Raji (cell line): Measurements from ENCODE around the gene OGFOD3.

Experiments used
- POLR2A ChIP-seq: IDR thresholded peaks from 2 replicates; pipeline ENCODE4 v1.6.1; 2011; ENCODE audit warnings: low read depth, low read length, control low read depth; ENCODE audit not compliant: insufficient read depth

OGFOD3 gene

DNA sequence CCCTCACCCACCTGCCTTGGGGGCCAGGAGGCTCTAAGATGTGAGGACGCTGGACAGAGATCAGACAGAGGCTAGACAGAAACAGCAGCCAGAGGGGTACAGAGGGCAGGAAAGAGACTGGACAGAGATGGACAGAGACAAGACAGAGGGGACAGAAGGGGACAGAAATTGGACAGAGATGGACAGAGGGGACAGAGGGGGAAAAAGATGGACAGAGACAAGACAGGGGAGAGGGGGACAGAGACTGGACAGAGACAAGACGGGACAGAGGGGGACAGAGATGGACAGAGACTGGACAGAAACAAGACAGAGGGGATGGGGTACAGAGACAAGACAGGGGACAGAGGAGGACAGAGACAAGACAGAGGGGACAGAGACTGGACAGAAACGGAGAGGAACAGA is 30.7 kb downstream of the OGFOD3 start:
- TF ChIP-seq POLR2A: no peak

DNA sequence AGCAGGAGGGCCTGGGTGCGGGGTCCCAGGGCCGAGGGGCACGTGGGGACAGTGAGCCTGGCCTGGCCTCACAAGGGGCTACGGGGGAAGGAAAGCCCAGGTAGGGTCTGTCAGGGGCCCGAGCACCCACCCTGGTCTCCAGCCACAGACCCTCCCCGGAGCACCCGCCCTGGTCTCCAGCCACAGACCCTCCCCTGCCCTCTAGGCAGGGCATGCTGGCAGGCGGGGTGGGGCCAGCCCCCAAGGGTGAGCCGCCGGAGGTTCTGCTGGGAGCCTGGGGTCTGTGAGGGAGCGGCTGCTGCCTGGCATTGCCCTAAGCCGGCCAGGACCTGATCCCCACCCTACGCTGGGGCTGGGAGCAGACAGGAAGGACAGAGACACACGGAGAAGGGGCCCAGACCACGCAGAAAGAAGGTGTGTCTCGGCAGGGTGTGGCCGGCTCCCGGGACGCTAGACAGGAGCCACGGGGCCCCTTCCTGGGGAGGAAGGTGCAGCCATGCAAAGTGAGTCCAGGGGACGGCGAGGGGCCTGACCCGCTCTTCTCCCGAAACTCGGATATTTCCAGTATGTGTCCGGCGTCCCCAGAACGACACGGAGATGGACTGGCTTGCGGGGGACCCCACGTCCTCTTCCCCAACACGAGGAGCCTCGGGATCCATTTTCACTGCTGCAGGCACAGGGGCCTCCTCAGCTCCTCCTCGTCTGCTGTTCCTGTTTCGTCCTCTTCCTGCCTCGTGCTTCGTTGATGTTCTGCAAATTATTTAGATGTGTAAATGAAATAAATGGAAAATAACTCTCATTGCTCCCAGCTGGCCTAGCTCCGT is 31.3 kb downstream of the OGFOD3 start:
- TF ChIP-seq POLR2A: no peak

DNA sequence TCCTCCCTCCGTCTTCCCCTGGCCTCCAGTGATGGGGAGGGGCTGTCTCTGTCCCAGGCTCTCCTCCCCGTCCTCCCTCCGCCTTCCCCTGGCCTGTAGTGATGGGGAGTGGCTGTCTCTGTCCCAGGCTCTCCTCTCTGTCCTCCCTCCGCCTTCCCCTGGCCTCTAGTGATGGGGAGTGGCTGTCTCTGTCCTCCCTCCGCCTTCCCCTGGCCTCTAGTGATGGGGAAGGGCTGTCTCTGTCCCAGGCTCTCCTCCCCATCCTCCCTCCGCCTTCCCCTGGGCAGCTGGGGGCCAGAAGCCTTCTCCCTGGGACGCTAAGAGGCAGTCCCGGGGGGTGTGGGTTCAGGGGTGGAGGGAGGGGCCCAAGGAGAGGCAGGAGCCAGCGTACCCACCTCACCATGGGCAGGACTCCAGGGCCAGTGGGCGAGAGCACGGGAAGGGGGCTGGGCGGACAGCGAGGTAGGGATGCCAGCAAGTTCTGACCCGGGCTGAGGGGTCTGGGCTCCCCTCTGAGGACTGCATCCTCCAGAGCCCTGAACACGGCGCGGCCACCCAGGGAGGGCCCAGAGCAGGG is 32.0 kb downstream of the OGFOD3 start:
- TF ChIP-seq POLR2A: no peak

DNA sequence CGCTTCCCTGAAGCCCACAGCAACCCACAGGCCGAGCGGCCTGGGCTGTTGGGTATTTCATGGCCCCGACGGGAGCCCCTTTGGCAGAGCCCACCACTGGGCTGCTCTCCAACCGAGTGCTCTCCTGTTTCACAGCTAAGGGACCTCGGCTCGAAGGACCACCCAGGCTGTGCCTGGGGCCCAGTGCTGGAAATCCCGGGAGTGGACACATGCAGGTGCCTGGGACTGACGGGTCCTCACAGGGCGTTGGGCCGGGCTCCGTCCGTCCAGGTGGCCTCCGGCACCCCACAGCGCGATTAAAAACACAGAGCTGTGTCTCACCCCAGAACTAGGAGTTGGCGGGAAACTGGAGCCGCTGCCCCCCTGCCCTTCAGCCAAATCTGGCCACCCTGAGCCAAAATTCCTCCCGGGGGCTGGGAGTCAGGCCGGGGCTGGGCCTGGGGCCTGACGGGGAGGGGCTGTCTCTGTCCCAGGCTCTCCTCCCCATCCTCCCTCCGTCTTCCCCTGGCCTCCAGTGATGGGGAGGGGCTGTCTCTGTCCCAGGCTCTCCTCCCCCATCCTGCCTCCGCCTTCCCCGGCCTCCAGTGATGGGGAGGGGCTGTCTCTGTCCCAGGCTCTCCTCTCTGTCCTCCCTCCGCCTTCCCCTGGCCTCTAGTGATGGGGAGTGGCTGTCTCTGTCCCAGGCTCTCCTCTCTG is 32.7 kb downstream of the OGFOD3 start:
- no peak for TF ChIP-seq POLR2A

DNA sequence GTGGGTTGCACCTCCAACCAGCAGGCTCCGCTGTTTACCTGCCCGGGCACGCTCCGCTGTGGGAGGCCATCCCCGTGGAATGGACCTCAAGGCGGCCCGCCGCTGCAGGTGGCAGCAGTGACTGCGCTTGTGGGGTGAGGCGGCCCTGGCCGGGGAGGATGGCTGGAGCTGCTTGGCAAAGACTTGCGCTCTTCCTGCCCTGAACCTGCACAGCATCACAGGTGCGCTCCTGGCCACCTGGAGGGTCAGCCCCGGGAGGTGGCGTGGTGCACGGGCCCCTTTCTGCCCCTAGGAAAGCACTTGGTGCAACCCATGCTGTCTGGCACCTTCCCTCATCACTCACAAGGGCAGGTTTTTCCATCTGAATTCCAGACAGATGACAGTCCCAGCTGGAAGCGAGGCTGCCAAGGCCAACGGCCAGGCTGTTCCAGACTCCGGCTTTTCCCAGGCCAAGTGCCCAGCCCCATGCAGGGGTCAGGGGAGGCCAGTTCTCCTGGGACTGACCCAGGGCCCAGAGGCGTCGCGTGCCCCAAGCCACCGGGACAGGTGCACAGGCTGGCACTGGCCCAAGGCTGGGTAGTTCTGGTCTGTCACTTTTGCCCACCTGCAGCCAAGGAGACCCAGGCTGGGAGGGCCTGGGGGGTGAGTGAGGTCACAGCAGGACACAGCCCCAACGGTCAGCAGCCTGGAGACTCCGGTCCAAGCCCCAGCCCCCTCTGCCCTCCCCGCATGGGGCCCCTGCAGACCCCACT is 33.5 kb downstream of the OGFOD3 start:
- no peak for TF ChIP-seq POLR2A

DNA sequence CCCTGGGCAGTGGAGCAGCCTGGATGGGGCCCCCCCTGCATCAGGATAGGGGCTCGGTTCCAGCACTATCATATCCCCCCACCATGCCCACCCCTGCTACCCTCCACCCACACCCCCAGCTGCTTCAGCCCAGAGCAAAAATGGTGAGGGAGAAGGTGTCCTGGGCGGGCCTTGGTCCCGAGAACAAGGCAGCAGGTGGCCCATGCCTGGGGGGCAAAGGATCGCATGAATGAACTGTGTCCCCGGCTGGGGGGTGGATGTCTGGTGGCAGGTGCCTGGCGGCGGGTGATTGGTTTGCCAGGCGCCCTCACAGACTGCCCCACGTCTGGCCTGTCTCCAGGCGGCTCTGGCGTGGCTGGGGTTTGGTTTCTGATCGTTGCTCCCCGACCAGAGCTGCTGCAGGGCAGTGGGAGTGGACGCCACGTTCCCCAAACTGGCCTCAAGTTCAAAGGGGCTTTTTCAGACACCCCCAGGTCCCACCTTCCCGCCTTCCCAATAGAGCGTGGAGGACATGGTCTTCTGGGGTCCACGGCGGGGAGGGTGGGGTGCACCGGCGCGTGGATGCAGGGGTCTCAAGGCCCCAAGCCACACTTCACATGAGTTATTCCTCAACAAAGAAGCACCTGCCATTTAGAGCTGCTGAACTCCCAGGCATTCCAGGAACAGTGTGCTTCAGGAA is 34.2 kb downstream of the OGFOD3 start:
- no peak for TF ChIP-seq POLR2A

DNA sequence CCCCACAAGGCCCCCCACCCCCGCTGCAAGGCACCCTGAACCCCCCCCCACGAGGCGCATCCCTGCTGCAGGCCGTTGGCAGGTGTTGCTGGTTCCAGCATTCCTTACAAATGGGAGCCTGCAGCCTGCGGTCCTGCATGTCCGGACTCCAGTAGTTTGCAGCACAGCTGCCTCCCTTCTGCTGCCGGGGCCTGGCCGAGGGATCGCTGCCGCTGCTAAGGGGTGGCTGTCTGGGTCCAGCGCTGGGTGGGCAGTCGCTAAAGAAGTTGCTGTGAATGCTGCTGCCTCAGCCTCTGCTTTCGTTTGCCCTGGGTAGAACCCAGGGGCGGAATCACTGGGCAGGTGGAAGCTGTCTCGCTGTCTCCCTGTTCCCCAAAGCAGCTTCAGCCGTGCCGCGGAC is 35.0 kb downstream of the OGFOD3 start:
- no peak for TF ChIP-seq POLR2A

DNA sequence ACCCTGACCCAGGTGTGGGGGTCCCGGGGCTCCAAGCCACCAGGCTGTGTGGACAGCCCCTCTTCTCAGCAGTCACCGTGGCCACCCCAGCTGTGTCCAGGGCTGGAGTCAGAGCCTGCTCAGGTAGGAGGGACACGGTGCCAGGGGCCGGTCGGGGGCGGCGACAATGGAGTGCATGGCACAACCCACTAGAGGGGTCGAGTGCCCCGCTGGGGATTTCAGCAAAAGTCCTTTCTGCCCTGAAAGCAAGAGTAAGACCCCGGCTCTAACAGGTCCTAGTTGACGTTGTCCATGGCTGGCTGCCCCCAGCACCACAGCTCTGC is 35.5 kb downstream of the OGFOD3 start:
- no peak for TF ChIP-seq POLR2A

DNA sequence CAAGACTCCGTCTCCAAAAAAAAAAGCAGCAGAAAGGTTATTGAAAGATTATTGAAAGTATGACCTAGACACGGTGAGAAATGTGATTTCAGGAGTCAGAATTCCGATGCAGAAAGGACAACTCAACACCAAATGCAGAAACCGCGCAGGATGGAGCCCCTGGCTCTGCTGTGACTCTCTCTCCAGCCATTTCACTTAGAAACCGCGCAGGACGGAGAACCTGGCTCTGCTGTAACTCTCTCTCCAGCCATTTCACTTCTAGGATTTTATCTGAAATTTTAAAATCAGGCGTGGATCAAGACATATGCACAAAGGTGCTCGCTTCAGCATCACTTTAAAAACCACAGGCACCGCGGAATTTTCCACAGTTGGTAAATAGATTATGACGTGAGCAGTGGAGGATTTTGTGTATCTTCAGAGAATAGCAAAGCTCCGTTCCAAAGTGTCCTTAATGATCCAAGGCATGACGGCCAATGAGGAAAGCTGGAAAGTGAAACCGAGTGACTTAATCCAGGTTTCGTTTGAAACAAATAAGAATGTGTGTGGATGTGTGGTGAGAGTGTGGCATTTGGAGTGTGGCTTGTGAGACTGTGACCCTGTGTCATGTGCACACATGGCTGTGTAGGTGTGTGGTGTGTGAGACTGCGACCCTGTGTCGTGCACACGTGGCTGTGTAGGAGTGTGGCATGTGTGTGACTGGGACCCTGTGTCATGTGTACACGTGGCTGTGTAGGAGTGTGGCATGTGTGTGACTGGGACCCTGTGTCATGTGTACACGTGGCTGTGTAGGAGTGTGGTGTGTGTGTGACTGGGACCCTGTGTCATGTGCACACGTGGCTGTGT is 37.3 kb downstream of the OGFOD3 start:
- TF ChIP-seq POLR2A: no peak

DNA sequence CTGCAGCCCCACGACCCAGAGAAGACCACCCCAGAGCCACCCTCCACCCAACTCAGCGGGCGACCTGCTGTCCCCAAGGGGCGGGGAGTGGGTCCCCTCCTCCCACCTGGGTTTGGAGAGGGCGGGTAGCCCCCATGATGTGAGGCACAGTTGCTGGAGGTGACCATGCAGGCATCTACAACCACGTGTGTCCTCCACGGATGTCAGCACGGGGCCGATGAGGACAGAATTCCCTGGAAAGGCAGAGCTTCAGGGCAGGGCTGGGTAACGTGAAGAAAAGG is 39.7 kb downstream of the OGFOD3 start:
- TF ChIP-seq POLR2A: no peak

DNA sequence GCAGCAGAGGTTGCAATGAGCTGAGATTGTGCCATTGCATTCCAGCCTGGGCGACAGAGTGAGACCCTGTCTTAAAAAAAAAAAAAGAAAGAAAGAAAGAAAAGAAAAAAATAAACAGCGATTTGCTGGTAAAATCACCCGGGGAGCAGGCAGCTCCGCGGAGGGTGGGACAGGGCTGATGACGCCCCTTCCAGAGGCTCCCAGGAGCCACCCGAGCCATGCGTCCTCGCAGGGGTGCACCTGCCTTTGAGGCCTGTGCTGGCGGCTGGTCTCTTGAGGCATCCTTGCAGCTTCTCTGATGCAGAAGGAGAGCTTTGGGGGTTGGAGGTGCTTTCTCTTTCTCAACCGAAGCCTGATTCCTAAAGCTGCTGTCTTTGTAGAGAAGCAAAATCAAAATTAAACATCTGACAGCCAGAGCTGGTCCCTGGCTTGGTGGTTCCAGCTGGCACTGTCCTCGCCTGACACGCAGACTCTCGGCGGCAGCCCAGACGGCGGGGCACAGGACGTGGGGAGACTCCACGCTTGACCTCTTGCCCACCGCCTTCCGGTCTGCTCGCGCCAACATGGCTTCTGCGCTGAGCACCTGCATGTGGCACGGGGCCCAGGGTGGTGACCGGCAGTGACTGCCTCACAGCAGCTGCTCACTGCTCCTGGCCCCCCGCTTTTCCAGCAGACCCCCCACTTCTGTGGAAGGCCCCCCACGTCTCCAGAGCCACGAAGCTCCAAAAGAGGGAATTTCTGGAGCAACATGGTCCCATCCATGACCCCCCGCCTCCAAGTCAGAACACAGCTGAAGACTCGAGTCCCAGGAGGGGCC is 40.3 kb downstream of the OGFOD3 start:
- TF ChIP-seq POLR2A: no peak

DNA sequence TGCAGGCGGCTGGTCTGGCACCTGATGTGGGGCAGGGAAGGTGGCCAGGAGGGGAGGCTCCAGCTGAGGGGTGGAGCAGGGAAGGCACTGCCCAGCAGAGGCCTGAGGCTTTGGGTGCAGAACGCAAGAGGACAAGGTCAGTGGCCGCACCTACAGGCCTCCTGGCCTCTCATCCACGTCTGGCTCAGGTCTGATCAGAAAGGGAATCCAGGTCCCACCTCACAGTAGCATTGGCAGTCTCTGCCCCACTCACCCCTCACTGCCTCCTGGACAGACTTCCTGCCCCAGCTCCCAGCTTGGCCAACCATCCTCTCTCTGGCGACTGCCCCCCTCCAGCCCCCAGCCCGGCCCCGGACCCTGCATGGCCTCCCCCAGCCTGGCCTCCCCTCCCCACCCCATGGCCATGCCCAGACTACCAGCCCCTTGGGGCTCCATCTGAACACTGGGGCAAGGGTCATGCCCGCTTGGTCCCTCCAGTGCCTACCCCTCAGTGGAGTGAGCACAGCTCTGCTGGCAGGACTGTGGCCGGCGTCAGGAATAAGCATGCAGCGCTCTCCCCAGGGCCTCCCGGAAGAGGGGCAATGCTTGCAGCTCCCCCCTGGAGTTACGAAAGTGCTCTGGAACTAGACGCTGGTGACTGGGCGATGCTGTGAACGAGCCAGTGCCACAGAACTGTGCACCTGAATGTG is 42.2 kb downstream of the OGFOD3 start:
- no peak for TF ChIP-seq POLR2A

DNA sequence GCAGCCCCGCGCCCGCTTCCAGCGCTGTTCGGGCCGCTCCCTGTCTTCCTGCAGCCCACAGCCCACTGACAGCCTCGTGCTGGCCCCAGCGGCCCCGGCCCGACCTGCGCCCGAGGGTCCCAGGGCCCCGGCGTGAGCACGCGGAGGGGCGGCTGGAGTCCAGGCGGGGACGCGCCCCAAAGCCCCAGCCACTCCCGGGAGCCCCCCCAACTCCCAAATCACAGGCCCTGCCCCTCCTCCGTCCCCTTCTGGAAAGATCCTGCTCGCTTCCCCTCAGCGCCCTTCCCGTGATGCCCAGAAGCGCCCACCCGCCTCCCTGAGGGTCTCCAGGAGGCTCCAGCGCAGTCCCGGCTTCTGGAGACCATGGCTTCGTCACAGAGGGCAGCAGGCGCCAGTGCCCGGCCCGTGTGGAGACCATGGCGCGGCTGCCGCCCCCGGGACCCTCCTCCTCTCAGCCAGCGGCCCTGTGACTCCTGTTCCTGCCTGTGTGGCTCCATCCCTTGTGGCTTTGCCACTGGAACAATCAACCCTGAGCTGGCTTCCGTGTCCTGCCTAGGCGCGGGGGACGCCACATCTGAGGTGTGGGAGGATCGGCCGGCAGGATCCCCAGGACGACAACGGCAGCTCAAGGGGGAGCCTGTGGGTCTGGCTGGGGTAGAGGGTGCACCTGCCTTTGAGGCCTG is 42.9 kb downstream of the OGFOD3 start:
- no peak for TF ChIP-seq POLR2A
